GM19463 (cell line): ENCODE data around the gene BMPR1A.
"Not testable (repeated sequence)": the region's sequence is repeated elsewhere in the genome, so short reads cannot be mapped to it uniquely, and the experiment has no call there.

Source experiments
- ATAC-seq: cut with Tn5 transposase; IDR thresholded peaks from one replicate; pipeline ENCODE4 v1.9.1; 2021; ENCODE audit warnings: mild to moderate bottlenecking, moderate library complexity; ENCODE audit not compliant: unreplicated experiment

Gene BMPR1A

GRCh38 chr10:86936661-86937501 lies 180.5 kb downstream of the BMPR1A start:
- no peak for ATAC-seq

GRCh38 chr10:86937502-86938154 lies 181.2 kb downstream of the BMPR1A start:
- no peak for ATAC-seq

GRCh38 chr10:86938260-86938659 lies 181.8 kb downstream of the BMPR1A start:
- ATAC-seq = no peak

- ATAC-seq = not testable (repeated sequence)
Measured at GRCh38 chr10:86940076-86940475, 183.7 kb downstream of the BMPR1A start.

- no peak for ATAC-seq
Measured at GRCh38 chr10:86940677-86941076, 184.3 kb downstream of the BMPR1A start.

- no peak for ATAC-seq
Measured at GRCh38 chr10:86941426-86941825, 185.0 kb downstream of the BMPR1A start.

- no peak for ATAC-seq
Measured at GRCh38 chr10:86941991-86942421, 185.6 kb downstream of the BMPR1A start.

- no peak for ATAC-seq
Measured at GRCh38 chr10:86942441-86943315, 186.3 kb downstream of the BMPR1A start.

GRCh38 chr10:86943316-86944030 lies 187.1 kb downstream of the BMPR1A start:
- no peak for ATAC-seq

- ATAC-seq = no peak
Measured at GRCh38 chr10:86944031-86944419, 187.6 kb downstream of the BMPR1A start.

GRCh38 chr10:86944471-86944870 lies 188.1 kb downstream of the BMPR1A start:
- no peak for ATAC-seq

GRCh38 chr10:86944907-86945306 lies 188.5 kb downstream of the BMPR1A start:
- ATAC-seq = no peak

GRCh38 chr10:86945361-86946212 lies 189.2 kb downstream of the BMPR1A start:
- no peak for ATAC-seq

- no peak for ATAC-seq
Measured at GRCh38 chr10:86946213-86947155, 190.1 kb downstream of the BMPR1A start.

- not testable (repeated sequence) for ATAC-seq
Measured at GRCh38 chr10:86947806-86948205, 191.4 kb downstream of the BMPR1A start.

- ATAC-seq = no peak
Measured at GRCh38 chr10:86950349-86950748, 193.9 kb downstream of the BMPR1A start.

GRCh38 chr10:86951184-86951761 lies 194.9 kb downstream of the BMPR1A start:
- ATAC-seq = no peak

GRCh38 chr10:86952106-86952505 lies 195.7 kb downstream of the BMPR1A start:
- no peak for ATAC-seq
